ENCODE measurements around the gene WIPF1.

GRCh38 chr2:174607989-174608865 lies 10.6 kb upstream of the WIPF1 start:
- no peak for TF ChIP-seq CTCF (IDR thresholded peaks at IDR 0.05)
- no peak for TF ChIP-seq POLR2A (IDR thresholded peaks at IDR 0.05)

All from esophagus squamous epithelium (tissue), 4 donors.